ENCODE measurements around the gene POLD3. TPM values are rescaled to one million over a fixed set of nuclear protein-coding genes. Genes with fewer than 3 reads are reported as not detected.
A peak's percentile ranks its signal among the peaks of the same experiment; 100 is the strongest.

Gene POLD3
- total RNA-seq, 4 donors from 2014 or later = 5.1 to 13.8 (median 11.9) TPM

DNA sequence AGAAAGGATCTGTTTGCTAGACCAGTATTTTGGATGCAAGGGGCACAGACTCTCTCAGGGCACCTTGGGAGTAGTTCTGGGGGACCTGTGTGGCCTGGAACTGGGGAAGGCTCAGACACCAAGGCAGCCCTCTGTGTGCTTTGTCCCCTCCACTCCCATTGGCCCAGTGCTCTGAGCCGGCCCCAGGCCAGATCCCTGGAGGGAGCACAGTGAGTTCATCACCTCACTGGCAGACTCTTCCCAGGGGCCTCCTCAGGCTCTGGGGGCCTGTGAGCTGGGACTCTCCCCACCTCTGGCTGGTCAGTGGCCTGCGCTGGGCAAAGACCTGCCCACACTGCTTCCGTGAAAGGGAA is 87.1 kb downstream of the POLD3 start:
- intact Hi-C loops (cut with DNase I) = no loop called here
- no peaks in the 10 kb centered on the region for H3K36me3 ChIP-seq
- peaks cover 4 to 22% (median 7%) of the 10 kb centered on the region in 3 donors for H3K4me1 ChIP-seq
- H3K9me3 ChIP-seq = no peaks in the 10 kb centered on the region
- peak overlapping the region in 1 of 4 donors; percentile 2 for H3K27ac ChIP-seq
- TF ChIP-seq, protein P1, sequence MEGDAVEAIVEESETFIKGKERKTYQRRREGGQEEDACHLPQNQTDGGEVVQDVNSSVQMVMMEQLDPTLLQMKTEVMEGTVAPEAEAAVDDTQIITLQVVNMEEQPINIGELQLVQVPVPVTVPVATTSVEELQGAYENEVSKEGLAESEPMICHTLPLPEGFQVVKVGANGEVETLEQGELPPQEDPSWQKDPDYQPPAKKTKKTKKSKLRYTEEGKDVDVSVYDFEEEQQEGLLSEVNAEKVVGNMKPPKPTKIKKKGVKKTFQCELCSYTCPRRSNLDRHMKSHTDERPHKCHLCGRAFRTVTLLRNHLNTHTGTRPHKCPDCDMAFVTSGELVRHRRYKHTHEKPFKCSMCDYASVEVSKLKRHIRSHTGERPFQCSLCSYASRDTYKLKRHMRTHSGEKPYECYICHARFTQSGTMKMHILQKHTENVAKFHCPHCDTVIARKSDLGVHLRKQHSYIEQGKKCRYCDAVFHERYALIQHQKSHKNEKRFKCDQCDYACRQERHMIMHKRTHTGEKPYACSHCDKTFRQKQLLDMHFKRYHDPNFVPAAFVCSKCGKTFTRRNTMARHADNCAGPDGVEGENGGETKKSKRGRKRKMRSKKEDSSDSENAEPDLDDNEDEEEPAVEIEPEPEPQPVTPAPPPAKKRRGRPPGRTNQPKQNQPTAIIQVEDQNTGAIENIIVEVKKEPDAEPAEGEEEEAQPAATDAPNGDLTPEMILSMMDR (IDR thresholded peaks at IDR 0.05) = no peak
- TF ChIP-seq POLR2A (IDR thresholded peaks at IDR 0.05) = no peak
- no peak overlapping the region for H3K4me3 ChIP-seq
- 100% methylated on average over 1 of the region's 3 CpGs; no CpG with 5 or more reads in 1 of the 2 donors for WGBS, 2 donors
- peaks cover 0 to 16% (median 0%) of the 10 kb centered on the region in 4 donors for H3K27me3 ChIP-seq
- DNase-seq = no peak

DNA sequence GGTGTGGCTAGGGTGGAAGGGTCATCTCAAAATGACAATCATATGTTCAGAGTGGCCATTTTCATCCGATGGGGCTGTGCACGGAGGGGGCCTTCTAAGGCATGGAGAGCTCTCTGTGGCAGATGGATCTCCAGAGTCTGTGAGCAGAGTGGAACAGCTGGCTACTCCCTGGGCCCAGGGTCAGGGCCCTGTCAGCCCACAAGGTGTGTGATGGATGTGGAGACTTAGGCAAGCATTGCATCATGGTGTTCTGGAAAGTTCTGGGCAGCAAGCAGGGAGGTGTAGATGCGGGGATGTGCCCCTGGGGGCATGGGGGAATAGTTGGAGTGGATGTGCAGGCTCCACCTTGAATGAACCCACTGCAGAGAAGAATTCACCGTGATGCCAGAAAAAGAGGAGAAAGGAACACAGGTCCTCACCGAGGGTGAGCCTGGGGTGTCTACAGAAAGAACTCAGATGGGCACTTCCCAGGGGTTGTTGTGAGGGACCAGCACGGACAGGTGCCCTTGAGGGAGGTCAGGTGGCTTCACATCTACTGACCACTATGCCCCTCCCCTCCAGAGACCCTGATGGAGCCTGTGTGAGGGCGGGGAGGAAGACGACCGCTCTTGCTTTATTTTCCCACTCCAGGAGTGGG is 87.8 kb downstream of the POLD3 start:
- Histone ChIP-seq H3K36me3 (no peaks in the 10 kb centered on the region), H3K27me3 (peaks cover 0 to 16% (median 0%) of the 10 kb centered on the region in 4 donors), H3K9me3 (no peaks in the 10 kb centered on the region), H3K4me3 (no peak overlapping the region), H3K4me1 (peaks cover 4 to 22% (median 7%) of the 10 kb centered on the region in 3 donors), H3K27ac (no peak overlapping the region)
- WGBS, 2 donors = 83 to 86% methylated on average over 5 to 8 of the region's 9 CpGs
- DNase-seq = no peak
- intact Hi-C loops (cut with DNase I) = no loop called here
- TF ChIP-seq POLR2A (IDR thresholded peaks at IDR 0.05) = no peak
- TF ChIP-seq, protein P1 (IDR thresholded peaks at IDR 0.05) = no peak

DNA sequence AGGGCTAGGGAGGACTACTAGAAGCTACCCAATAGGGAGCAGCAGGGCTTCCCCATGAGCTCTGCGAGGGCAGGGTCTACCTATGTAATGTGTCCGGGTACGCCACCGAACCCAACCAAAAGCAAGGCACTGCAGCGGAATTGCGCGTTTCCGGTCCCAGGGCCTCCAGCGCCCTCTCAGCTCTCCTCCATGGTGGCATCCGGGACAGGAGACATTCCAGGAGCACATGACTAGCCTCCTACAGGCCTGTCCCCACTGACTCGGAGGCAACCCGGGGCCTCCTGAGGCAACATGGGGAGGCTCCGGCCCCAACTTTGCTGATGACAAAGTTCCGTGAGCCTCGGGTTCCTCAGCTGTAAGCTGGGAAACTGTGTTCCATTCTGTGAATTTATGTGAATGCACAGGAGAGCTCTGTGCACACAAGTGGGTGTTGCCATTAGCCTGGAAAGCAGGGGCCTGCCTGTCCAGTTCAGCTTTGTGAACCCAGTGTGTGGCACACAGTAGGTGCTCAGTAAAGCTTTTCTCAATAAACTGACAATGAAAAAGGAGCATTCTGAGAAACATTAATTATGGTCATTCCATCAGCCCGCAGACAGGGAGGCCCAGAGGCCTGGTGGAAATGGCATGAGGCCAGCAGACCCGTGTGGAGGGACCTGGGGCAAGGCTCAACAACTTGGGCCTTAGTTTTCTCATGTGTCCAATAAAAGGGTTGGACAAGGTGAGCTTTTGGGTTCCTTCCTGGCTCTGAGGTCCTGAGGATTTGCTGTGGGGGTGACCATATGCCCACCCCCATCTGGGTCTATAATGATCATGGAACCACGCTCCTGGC is 88.5 kb downstream of the POLD3 start:
- Histone ChIP-seq H3K4me3 (no peak overlapping the region), H3K27me3 (peaks cover 0 to 16% (median 0%) of the 10 kb centered on the region in 4 donors), H3K9me3 (no peaks in the 10 kb centered on the region), H3K36me3 (no peaks in the 10 kb centered on the region), H3K4me1 (peaks cover 4 to 22% (median 7%) of the 10 kb centered on the region in 3 donors), H3K27ac (no peak overlapping the region)
- intact Hi-C loops (cut with DNase I) = no loop called here
- WGBS, 2 donors = 67 to 83% methylated on average over 2 to 7 of the region's 18 CpGs
- DNase-seq = no peak
- TF ChIP-seq, protein P1 (IDR thresholded peaks at IDR 0.05) = no peak
- no peak for TF ChIP-seq POLR2A (IDR thresholded peaks at IDR 0.05)

DNA sequence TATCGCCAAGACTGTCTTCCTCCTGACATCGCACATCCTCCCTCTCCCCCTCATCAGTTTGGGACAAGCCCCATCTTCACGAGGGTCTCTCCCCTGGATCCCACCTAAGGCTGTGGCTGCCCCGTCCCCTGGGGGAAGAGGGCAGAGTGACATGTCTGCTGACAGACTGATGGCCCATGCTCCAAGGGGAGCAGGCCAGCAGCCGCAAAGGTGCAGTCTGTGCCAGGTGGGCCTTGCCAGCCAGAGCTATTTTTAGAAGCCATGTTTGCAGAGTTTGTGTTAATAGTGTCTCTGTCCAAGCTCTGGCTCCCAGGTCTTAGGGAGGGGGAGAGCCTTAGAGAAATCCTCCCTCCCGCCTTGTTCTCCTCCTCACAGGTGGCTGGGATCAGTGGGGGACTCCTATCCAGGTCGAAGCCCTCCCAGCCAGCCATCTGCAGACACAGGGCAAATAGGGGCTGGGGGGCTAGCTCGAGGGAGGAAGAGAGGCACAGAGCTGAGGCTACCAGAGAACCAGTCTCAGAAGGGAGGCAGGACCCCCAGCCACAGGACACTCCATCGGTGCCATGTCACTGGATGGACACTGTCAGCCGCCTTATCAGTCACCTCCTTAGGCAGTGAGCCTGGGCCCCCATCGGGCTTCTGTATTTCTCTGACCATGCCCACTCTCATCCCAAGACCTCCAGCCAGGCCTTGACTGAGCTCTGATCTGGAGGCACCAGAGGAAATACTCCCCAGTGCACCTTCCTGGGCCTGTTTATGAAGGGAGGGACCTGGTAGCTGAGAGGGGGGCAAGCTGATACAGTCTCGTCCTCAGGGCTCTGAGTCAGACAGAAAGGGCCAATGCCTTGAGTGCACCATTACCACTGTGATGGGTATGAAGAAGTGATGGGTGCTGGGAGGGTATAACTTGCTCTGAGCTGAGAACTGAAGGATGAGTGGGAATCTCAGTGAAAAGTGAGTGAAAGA is 89.6 kb downstream of the POLD3 start:
- Histone ChIP-seq H3K4me3 (no peak overlapping the region), H3K36me3 (no peaks in the 10 kb centered on the region), H3K9me3 (no peaks in the 10 kb centered on the region), H3K4me1 (peaks cover 4 to 22% (median 7%) of the 10 kb centered on the region in 3 donors), H3K27ac (peak overlapping the region in 3 of 4 donors; percentile 27 to 39 (median 34)), H3K27me3 (peaks cover 0 to 16% (median 0%) of the 10 kb centered on the region in 4 donors)
- intact Hi-C loops (cut with DNase I) = no loop called here
- TF ChIP-seq, protein P1 (IDR thresholded peaks at IDR 0.05) = no peak
- no peak for DNase-seq
- WGBS, 2 donors = 72 to 73% methylated on average over 4 to 10 of the region's 12 CpGs

Data from esophagus squamous epithelium (tissue), 5 donors.